ES-I3 (cell line): ENCODE results near the gene TEX19.

Experiments
- H3K36me3 ChIP-seq: 2 replicates; pipeline ENCODE4 v1.6.1; 2013; ENCODE audit warnings: mild to moderate bottlenecking, low read length, control low read depth, moderate library complexity; ENCODE audit not compliant: insufficient read depth
- H3K4me1 ChIP-seq: 2 replicates; pipeline ENCODE4 v1.6.1; 2013; ENCODE audit warnings: mild to moderate bottlenecking, control low read depth, low read length; ENCODE audit not compliant: insufficient read depth
- H3K9ac ChIP-seq: 2 replicates; pipeline ENCODE4 v1.6.1; 2013; ENCODE audit warnings: low read depth, mild to moderate bottlenecking, low read length, moderate library complexity
- H3K9me3 ChIP-seq: 2 replicates; pipeline ENCODE4 v1.6.1; 2013; ENCODE audit warnings: mild to moderate bottlenecking, low read length, moderate library complexity; ENCODE audit not compliant: control insufficient read depth, insufficient read depth

TEX19 gene

GRCh38 chr17:82388922-82389283 lies 29.9 kb downstream of the TEX19 start:
- Histone ChIP-seq H3K9ac (no peak overlapping the region), H3K4me1 (peaks cover 10% of the 10 kb centered on the region; the same call in 1 of the 2 replicates), H3K36me3 (no peaks in the 10 kb centered on the region), H3K9me3 (no peaks in the 10 kb centered on the region)

- Histone ChIP-seq H3K9ac (no peak overlapping the region), H3K36me3 (no peaks in the 10 kb centered on the region), H3K9me3 (no peaks in the 10 kb centered on the region), H3K4me1 (peaks cover 10% of the 10 kb centered on the region; the same call in 1 of the 2 replicates)
These were observed 30.3 kb downstream of the TEX19 start for GRCh38 chr17:82389379-82389778.

GRCh38 chr17:82390015-82390859 lies 31.2 kb downstream of the TEX19 start:
- no peak overlapping the region for H3K9ac ChIP-seq
- H3K4me1 ChIP-seq: peaks cover 4% of the 10 kb centered on the region; the same call in 1 of the 2 replicates
- H3K36me3 ChIP-seq: no peaks in the 10 kb centered on the region
- H3K9me3 ChIP-seq: no peaks in the 10 kb centered on the region

GRCh38 chr17:82390860-82391435 lies 31.9 kb downstream of the TEX19 start:
- H3K4me1 ChIP-seq: no peaks in the 10 kb centered on the region; the same call in 1 of the 2 replicates
- H3K9ac ChIP-seq: no peak overlapping the region
- no peaks in the 10 kb centered on the region for H3K9me3 ChIP-seq
- no peaks in the 10 kb centered on the region for H3K36me3 ChIP-seq

GRCh38 chr17:82391496-82392066 lies 32.5 kb downstream of the TEX19 start:
- H3K36me3 ChIP-seq: no peaks in the 10 kb centered on the region
- no peaks in the 10 kb centered on the region for H3K9me3 ChIP-seq
- H3K4me1 ChIP-seq: no peaks in the 10 kb centered on the region
- no peak overlapping the region for H3K9ac ChIP-seq

GRCh38 chr17:82392209-82392920 lies 33.3 kb downstream of the TEX19 start:
- Histone ChIP-seq H3K9ac (no peak overlapping the region), H3K4me1 (no peaks in the 10 kb centered on the region), H3K9me3 (no peaks in the 10 kb centered on the region), H3K36me3 (no peaks in the 10 kb centered on the region)

GRCh38 chr17:82392941-82393340 lies 33.9 kb downstream of the TEX19 start:
- H3K9ac ChIP-seq: no peak overlapping the region
- no peaks in the 10 kb centered on the region for H3K9me3 ChIP-seq
- H3K36me3 ChIP-seq: no peaks in the 10 kb centered on the region
- no peaks in the 10 kb centered on the region for H3K4me1 ChIP-seq

- H3K9ac ChIP-seq: no peak overlapping the region
- no peaks in the 10 kb centered on the region for H3K9me3 ChIP-seq
- H3K36me3 ChIP-seq: no peaks in the 10 kb centered on the region
These were observed 35.2 kb downstream of the TEX19 start for GRCh38 chr17:82394278-82394677.

GRCh38 chr17:82396601-82397435 lies 37.8 kb downstream of the TEX19 start:
- Histone ChIP-seq H3K4me1 (no peaks in the 10 kb centered on the region), H3K36me3 (peaks cover 3% of the 10 kb centered on the region; the same call in 1 of the 2 replicates), H3K9me3 (no peaks in the 10 kb centered on the region), H3K9ac (no peak overlapping the region)

More at GRCh38 chr17:82394278-82394677, 35.2 kb downstream of the TEX19 start:
- no peaks in the 10 kb centered on the region for H3K4me1 ChIP-seq

GRCh38 chr17:82397449-82398335 lies 38.6 kb downstream of the TEX19 start:
- H3K9ac ChIP-seq: no peak overlapping the region
- H3K4me1 ChIP-seq: no peaks in the 10 kb centered on the region
- peaks cover 3% of the 10 kb centered on the region; the same call in 1 of the 2 replicates for H3K36me3 ChIP-seq
- H3K9me3 ChIP-seq: no peaks in the 10 kb centered on the region

- peaks cover 3% of the 10 kb centered on the region; the same call in 1 of the 2 replicates for H3K36me3 ChIP-seq
- no peak overlapping the region for H3K9ac ChIP-seq
- H3K9me3 ChIP-seq: no peaks in the 10 kb centered on the region
- no peaks in the 10 kb centered on the region for H3K4me1 ChIP-seq
These were observed 40.0 kb downstream of the TEX19 start for GRCh38 chr17:82399041-82399441.

GRCh38 chr17:82399601-82400101 lies 40.6 kb downstream of the TEX19 start:
- no peaks in the 10 kb centered on the region for H3K9me3 ChIP-seq
- peaks cover 3% of the 10 kb centered on the region; the same call in 1 of the 2 replicates for H3K36me3 ChIP-seq
- H3K9ac ChIP-seq: no peak overlapping the region
- H3K4me1 ChIP-seq: no peaks in the 10 kb centered on the region

GRCh38 chr17:82400206-82400605 lies 41.2 kb downstream of the TEX19 start:
- Histone ChIP-seq H3K9me3 (no peaks in the 10 kb centered on the region), H3K9ac (no peak overlapping the region), H3K36me3 (peaks cover 3% of the 10 kb centered on the region; the same call in 1 of the 2 replicates)

More at GRCh38 chr17:82400206-82400605, 41.2 kb downstream of the TEX19 start:
- H3K4me1 ChIP-seq: no peaks in the 10 kb centered on the region
